Activated CD4-positive, alpha-beta T cell treated with anti-CD3 and anti-CD28 coated beads, Interleukin-2, amount 50 U/mL, for 4 hours (primary cell): ENCODE data around the gene PGLYRP4.

Experiments
- DNase-seq, 2 experiments: peaks; one replicate each; pipeline ENCODE4 v3.0.0-alpha.2; 2020

Gene PGLYRP4

DNA sequence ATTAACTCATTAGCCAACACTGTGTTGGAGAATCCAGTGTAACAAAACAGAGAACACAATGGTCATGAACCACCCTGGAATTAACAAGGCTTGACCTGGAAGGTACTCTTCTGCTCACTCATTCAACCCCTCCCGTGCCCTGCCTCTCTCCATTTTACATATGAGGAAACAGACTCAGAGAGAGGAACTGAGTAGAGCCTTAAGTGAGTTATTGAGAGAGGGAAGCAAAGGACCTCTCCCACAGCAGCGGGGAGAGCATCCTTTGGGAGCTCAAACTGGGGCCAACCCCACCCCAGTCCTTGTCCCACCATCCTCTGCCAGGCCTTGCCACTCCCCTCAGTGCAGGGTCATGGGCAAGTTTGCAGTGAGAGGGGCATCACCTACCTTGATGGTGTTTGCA is 25.4 kb upstream of the PGLYRP4 start:
- DNase-seq = no peak

DNA sequence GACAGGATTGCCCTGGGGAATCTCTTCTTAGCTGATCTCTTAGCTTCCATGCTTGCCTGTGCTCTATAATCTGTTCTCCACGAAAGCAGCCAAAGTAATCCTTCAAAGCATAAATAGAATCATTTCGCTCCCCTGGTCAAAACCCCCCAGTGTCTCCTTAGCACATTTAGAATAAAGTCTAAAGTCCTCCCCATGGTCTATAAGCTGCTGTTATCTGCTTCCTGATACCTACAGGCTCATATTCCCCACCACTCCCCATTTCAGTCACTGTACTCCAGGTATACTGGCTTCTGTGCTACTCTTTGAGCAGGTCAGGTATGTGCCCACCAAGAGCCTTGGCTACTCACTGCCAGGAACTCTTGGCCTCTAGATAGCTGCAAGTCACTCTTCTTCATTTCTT is 23.9 kb upstream of the PGLYRP4 start:
- no peak for DNase-seq

DNA sequence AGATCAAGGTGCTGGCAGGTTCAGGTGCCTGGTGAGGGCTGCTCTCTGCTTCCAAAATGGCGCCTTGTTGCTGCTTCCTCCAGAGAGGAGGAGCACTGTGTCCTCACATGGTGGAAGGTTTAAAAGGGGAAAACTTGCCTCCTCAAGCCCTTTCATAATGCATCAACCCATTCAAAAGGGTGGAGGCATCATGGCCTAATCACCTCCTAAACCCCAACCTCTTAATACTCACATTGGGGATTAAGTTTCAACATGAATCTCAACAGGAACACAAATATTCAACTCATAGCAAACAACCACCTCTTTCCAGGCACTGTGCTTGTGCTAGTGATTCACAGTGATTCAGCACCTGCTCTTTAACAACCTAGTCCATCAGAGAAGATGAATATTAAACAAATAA is 22.6 kb upstream of the PGLYRP4 start:
- no peak for DNase-seq

DNA sequence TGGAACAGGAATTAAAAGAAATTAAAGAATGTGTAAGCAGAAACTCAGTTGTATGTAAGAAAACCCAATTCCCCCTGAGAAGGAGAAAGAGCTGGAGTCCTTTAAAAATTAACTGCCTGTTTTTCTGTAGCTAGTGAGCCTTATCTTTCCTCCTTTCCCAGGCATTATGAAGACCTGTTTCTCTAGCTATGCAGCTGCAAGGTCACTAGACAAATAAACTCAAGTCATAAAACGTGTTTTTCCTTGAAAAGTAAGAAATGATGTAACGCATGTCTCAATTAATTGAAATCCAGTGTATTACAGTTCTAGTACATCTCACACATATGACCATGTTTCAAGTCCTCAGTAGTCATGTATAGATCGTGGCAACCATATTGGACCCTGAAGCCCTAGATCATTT is 21.5 kb upstream of the PGLYRP4 start:
- no peak for DNase-seq

DNA sequence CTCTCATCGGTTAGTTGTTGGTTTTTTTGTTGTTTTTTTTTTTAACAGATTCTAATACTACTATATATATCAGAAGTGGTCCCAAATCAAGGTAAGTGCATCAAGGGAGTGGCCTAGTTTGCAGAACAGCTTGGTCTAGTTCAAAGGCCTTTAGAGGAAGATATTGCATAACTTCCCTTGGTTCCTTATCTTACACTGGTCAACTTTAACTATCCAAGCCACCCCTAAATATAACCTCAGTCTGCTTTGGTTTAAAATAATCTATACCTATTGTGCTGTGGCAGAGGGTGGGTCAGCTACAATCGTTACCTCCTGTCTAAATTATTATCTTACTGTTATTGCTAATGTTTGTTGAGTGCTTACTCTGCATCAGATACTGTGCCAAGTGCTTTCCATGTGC is 19.9 kb upstream of the PGLYRP4 start:
- no peak for DNase-seq

DNA sequence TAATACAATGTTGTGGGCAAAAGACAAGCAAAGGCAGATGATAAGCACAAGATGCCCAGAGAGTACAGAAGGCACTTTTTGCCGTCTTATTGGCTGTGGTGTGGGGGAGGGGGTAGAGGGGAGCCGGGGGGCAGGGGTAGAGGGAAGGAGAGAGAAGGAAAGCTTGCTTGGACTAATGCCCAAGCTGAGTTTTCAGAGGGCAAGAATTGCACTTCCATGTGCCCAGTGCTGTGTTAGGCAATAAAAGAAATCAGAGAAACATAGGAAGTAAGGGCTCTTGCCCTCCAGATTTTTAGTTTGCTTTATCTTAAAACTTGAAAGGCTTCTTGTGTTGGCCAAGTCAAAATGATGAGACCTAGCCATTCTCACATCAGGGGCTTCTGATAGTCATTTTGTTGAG is 18.4 kb upstream of the PGLYRP4 start:
- no peak for DNase-seq

DNA sequence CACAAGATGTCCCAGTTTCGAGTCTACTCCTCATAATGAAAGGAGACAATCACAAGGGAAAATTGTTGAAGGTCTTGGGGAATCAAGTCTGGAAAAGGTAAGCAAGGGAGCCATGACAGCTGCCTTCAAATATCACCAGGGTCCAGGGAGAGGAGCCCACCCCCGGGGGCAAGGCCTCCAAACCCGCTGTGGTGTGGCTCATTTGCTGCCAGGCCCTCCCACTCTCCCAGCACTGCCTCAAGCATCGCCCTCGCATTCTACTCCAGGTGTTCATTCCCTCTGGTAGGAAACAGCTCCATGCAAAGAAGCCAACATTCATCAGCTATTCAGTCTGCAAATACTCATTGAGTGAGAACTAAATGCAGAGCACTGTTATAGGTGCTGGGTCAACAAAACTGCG is 17.6 kb upstream of the PGLYRP4 start:
- no peak for DNase-seq

DNA sequence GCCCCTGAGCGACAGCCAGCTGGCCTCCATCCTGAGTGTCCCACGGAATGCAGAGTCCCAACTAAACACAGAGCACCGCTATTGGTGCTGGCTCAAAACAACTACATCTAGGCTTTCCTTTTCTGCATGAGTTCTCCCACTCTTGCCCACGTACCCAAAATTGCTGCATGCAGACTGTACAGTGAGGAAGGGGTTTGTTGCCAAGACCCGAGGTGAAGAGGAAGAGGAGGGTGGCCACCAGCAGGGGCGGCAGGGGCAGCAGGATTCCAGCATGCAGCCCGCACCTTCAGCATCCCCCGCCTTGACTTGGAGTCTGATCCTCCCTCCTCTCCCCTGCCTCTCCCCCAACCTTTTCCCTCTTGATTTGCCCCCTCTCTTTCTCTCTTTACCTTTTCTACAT is 17.1 kb upstream of the PGLYRP4 start:
- DNase-seq = no peak

DNA sequence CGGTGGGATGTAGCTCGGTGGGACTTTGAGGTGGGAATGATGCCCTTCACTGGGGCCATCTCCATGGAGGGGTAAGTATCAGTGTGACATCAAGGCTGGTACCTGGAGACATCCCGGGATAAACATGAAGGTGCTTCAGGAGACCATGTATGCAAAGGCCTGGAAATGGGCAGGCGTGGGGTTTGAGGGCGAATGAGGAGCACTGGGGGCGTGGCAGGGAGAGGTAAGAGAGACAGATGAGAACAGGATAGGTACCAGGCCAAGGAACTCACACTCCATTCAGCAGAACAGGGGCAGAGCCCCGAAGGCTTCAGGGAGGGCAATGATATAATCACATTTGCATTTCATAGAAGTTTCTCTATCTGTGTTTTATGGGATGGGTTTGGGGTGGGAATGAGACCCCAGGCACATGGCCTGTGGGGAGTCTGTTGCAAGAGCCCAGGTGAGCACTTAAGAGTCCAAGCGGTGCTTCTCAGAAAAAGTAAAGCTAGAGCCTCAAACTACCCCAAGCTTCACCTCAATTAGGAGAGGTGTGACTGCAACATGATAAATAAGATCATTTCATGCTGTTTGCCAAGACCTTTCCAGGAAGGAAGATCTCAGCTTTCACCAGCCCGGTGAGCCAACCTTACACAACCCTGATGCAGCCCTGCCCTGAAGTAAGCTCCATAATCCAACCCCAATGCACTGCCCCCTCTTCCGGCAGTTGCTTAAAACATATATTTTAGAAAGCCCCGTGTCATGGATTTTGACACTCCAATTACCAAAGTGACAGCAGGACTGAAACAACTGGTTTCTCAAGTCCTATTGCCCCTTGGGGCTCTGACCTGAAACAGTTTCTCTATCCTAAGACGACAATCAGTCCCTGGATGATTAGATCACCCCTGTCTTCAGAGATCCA is 16.4 kb upstream of the PGLYRP4 start:
- no peak for DNase-seq

DNA sequence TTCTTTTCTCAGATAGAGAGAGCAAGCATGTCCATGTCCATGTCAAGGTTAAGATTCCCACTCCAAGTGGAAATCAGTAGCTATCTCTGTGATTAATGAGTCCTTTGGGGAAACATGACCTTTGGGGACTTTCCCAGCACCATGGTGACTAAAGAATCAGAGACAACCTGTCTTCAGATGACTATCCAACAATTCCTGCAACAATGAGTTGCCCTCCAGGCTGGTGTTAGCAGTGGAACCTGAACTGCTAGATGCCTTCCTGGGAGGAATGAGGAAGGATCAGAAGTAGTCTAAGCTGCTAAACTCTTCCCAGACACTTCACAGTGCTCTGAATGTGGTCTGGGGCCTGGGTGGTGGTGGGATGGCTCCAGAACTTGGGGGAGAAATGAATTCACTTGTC is 15.5 kb upstream of the PGLYRP4 start:
- no peak for DNase-seq

DNA sequence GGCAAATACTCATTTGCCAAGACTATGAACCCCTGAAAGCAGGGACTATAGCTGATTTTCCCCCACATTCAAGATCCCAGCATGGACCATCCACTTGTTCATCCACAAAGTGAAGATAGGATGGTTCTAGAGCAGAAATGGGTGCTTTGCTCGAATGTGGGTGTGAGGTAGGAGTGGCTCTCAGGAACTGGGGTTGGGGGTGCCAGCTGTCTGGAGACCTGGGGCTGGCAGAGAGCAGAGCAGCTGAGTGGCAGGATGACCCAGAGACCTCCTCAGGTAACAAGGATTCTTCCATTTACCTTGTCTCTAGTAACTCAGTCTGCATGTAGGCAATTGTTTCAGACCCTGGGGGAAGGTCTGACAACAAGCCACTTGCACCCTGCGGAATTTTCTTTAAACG is 15.0 kb upstream of the PGLYRP4 start:
- no peak for DNase-seq

DNA sequence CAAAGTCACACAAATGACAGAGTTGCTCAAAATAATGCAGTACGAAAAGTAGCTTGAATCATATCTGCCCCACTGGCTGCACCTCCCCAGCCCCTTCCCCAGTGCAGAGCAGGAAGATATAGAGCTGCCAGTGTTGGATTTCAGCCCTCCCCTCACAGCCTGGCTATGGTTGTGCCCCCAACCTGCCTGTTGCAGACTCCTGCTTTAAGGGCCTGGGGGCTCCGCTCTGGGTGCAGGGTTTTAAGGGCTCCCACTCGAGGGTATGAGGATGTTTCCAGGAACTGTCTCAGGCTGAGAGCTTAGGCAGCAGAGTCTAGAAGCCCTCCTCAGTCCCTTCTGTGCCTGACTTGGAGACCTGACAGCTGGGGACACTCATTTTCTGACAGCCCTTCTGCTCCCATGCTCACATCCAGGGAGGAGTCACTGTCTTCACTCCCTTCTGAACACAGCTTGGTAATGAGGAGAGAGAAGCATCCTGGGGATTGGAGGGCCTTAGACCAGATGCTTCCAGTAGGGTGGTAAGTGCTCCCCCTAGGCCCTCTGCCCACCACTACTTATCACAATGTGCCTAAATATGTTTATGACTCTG is 13.6 kb upstream of the PGLYRP4 start:
- DNase-seq = no peak

DNA sequence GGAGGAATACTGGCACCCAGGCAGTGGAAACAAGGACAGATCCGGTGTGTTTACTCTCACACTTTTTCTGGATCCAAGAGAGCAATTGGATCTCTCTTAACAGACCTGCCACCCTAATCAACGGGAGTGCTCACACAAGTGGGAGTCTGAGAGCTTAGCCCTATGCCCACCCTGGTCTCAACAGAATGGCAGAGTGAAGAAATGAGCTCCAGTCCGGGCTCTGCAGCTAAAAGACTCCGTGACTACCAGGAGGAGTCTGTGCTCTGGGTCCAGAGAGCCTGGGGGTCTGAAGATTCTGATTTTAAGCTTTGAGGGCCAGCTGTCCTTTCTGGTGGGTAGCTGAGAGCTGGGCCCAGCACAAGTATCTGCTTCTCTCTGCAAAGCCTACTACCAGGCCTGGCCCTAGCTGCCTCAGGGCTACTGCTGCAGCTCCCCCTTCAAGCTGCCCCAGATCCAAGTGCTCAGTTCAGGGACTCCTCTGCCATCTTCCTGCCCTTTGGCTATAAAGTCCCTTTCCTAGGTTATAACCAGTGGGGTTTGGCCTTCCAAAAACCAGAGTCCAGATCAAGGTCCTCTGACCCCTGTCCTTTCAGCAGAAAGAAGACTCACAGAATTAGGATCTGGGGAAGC is 13.0 kb upstream of the PGLYRP4 start:
- no peak for DNase-seq

DNA sequence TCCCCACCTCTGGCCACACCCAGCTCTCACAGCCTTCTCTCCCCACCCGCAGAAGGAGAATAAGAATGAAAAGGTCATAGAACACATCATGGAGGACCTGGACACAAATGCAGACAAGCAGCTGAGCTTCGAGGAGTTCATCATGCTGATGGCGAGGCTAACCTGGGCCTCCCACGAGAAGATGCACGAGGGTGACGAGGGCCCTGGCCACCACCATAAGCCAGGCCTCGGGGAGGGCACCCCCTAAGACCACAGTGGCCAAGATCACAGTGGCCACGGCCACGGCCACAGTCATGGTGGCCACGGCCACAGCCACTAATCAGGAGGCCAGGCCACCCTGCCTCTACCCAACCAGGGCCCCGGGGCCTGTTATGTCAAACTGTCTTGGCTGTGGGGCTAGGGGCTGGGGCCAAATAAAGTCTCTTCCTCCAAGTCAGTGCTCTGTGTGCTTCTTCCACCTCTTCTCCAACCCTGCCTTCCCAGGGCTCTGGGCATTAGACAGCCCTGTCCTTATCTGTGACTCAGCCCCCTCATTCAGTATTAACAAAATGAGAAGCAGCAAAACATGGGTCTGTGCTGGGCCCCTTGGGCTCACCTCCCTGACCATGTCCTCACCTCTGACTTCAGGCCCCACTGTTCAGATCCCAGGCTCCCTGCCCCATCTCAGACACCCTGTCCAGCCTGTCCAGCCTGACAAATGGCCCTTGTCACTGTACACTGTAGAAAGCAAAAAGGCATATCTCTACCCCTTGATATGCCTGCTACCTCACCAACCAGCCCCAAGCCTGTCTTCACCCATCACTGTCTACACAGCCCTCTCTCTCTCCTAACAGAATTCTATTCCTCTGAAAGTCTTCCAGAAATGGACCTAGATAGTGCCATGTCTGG is 12.2 kb upstream of the PGLYRP4 start:
- DNase-seq = no peak

DNA sequence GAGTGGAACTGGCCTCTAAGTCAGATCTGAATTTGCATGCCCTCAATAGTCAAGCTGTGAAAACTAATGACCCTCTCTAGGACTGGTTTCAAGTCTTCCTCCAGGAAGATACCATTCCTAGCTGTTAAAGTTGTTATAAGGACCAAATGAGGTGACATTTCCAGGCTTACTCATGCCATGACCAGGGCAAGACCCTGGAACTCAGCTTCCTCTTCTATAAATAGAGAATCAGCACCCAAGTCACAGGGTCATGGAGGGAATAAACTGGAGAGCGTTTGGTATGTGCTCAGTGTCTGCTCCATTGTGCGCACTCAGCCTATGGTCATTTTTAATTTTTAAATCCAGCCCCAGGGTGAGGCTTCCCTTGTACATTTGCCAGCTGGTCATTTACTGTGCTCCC is 11.5 kb upstream of the PGLYRP4 start:
- DNase-seq = no peak

DNA sequence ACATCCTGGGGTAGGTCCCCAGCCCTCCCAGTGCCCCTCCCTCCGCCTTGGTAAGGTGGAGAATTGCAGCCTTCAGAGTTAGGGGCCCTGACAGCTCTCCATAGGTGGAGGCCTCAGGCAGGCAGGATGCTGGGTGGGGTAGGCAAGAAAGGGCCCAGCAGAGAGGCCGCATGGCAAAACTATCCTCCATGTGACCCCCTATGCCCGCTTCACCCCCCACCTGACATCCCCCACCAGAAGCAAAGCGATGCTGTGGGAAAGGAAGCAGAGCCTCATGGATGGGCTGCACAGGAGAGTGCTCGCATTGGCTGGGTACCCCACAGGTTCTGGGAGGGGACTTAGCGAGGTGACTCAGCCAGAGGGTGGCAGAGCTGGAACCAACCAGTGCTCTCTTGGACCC is 10.6 kb upstream of the PGLYRP4 start:
- no peak for DNase-seq

DNA sequence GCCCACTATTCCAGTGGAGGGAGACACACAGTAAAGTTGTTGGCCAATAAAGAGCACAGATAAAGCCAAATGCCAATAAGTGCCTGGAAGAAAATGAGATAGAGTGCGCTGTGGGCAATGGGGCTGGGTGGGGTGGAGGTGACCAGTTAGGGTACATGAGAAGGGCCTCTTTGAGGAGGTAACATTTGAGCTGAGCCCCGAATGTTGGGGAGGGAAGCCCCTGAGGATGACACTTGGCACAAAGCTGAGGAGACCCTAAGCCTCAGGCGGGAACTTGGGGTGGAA is 10.0 kb upstream of the PGLYRP4 start:
- DNase-seq = no peak

DNA sequence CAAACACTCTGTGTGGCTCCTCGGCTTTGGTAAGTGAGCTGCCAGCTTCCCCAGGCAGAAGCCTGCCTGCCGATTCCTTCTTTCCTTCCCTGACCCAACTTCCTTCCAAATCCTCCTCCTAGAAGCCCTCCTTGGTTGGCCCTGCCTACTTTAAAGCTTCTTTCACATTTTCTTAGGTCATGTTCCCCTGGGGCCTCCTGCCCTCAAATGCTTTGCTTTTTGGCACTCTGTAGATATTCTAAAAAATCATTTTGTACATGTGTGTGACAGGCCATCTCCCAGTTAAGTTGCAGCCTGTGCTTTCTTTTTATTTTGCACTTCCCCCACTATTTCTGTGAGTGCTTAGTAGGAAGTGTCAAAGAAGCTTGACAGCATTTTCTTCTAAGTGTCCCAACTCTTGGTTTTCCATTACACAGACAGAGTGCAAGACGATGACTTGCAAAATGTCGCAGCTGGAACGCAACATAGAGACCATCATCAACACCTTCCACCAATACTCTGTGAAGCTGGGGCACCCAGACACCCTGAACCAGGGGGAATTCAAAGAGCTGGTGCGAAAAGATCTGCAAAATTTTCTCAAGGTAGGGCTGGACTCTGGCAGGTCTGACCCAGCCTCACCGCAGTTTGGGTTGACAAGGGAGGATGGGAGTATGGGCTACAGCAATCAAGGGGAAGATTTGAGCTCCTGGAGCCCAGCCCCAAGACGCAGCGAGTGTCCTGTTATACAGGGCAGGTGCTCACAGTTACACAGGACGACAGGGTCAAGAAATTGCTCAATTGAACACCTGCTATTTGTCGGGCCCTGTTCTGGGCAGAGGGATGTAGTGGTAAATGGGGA is 9.4 kb upstream of the PGLYRP4 start, which contains the start of gene S100A9:
Gene S100A9 (plus strand): TSS at position 2 of the 838 bp plus-strand sequence. CDS start 430 bp downstream, at position 432.
- DNase-seq = no peak

DNA sequence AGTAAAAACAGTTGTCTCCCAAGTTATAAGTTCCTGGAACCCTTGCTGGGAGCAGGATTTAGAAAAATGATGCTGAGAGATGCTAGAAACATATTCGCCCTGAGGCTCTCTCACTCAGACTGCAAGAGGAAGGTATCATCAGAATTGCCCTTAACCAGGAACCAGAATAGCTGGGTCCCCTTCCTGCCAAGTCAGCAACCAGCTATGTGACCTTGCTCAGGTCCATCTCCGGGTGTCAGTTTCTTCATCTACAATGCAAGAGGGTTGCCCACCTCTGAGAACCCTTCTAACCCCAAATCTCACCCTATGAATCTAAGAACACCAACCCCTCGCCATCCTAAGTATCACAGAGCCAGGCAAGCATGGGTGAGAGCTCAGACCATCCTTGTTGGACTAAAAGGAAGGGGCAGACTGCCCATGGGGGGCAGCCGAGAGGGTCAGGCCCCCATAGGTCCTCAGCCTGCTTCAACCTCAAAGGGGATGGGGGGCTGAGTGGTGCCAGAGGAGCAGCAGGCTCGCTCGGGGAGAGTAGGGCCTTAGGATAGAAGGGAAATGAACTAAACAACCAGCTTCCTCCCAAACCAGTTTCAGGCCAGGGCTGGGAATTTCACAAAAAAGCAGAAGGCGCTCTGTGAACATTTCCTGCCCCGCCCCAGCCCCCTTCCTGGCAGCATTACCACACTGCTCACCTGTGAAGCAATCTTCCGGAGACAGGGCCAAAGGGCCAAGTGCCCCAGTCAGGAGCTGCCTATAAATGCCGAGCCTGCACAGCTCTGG is 8.6 kb upstream of the PGLYRP4 start:
- DNase-seq = no peak

DNA sequence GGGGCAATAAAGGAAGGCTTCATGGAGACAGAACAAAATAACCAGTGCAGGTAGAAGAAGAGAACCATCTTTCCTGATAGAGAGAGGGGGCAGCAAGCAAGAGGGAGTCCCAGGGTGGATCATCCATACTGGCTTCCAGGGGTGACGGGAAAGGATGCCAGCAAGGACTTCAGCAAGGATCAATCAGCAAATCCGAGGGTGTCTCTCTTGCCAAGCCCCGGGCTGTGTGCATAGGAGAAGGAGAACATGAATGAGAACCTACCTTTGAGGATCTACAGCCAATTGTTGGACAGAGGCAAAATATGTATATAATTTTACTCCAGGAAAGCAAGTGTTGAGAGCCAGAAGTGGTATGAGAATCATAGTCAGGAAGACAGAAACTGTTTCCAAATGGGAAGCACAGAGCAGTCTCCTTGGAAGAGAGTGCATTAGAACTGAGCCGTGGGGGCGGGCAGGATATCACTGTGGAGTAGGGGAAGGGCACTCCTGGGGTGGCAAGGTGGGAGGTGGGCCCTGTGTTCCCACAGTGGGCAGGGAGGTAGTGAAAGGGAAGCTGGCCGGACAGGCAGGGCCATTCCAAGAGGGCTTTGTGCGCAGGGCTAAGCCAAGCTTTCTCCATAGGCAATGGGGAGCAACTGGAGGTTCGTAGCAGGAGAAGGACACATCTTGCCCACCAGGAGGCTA is 7.9 kb upstream of the PGLYRP4 start:
- no peak for DNase-seq
